Thymus (tissue), 11 donors: ENCODE measurements around the gene CEP95. TPM values are rescaled to one million over a fixed set of nuclear protein-coding genes. Genes with fewer than 3 reads are reported as not detected.

Experiments
- DNase-seq, 9 donors: peaks; one replicate each; pipeline ENCODE4 v3.0.0-alpha.2; 2013; ENCODE audit warnings: low spot score in 9 of 9, low read depth in 6 of 9, missing footprints in 1 of 9
- H3K27ac ChIP-seq, 2 donors: one replicate each; pipeline ENCODE4 v1.5.1; 2013; ENCODE audit warnings: control low read depth in 1 of 2, low read depth in 1 of 2, low read length in 1 of 2, mild to moderate bottlenecking in 1 of 2, moderate library complexity in 1 of 2
- H3K27me3 ChIP-seq, 2 donors: one replicate each; pipeline ENCODE4 v1.5.1; 2013; ENCODE audit warnings: low read length in 1 of 2; ENCODE audit not compliant: control insufficient read depth in 2 of 2, insufficient read depth in 1 of 2
- H3K36me3 ChIP-seq, 2 donors: one replicate each; pipeline ENCODE4 v1.5.1; 2013; ENCODE audit warnings: low read length in 1 of 2, mild to moderate bottlenecking in 1 of 2, moderate library complexity in 1 of 2; ENCODE audit not compliant: control insufficient read depth in 2 of 2, insufficient read depth in 2 of 2
- H3K4me1 ChIP-seq, 2 donors: one replicate each; pipeline ENCODE4 v1.5.1; 2013; ENCODE audit warnings: low read length in 2 of 2; ENCODE audit not compliant: control insufficient read depth in 2 of 2, insufficient read depth in 2 of 2
- H3K4me3 ChIP-seq, 2 donors: one replicate each; pipeline ENCODE4 v1.5.1; 2013; ENCODE audit warnings: low read length in 2 of 2, control low read depth in 1 of 2, mild to moderate bottlenecking in 1 of 2
- H3K9me3 ChIP-seq, 2 donors: one replicate each; pipeline ENCODE4 v1.5.1; 2013; ENCODE audit warnings: low read length in 1 of 2, mild to moderate bottlenecking in 1 of 2; ENCODE audit not compliant: control insufficient read depth in 2 of 2, insufficient read depth in 1 of 2
- WGBS: extraction: QIAGEN DNeasy Blood & Tissue Kit; methylation state at CpG from one replicate; pipeline ENCODE4 v1.1.7; 2013; 5-methylcytosine and 5-hydroxymethylcytosine counted together
- polyA plus RNA-seq: library from polyadenylated mRNA; stranded (reverse); fragments of 200-250 nt; gene quantifications from one replicate; pipeline ENCODE4 v1.2.3, GENCODE V29; 2013
- total RNA-seq: library from RNA; stranded (reverse); fragments of 120-200 nt; gene quantifications from one replicate; pipeline ENCODE4 v1.2.4, GENCODE V29; 2013
- donor health status: healthy.

CEP95 gene
- total and polyA plus RNA-seq, 2 donors, result 43.4 to 126 TPM

DNA sequence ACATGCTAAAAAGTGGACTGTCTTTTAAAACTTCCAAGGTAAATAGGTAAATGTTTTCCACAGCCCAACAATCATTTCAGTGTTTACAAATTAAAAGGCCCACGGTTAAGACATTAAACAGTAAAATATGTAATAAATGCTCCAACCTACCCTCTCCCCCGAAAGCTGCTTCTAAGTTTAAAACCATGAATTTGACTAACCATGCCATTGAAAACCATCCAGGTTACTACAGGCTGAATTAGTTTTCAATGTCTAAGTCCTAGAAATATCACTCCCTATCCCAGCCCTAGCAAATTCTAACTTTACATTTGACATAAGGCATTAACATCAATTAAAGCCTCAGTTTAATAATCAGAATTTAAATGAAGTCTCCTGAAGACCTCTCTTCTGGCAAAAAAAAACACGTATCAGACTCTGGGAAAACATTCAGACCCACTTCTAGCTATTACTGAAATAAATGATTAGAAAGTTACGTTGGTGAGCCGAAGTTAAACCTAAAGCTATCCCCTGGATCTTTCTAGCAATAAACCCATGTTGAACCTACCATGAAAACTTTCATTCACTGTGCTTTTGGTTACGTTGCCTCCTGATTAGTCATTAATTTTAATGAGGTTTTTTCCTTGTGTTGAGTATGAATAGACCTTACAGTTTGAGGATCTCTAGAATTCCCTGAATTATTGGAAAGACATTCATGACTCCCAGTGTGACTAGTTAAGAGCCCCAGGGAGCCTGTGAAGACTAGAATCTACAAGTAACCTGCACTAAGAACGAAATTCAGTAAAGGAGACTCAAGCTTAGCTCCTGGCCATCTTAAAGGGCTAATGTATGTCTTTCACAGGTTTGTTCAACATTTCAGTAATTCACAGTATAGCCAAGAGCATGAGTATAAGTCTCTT, 8.2 kb upstream of the CEP95 start:
- Histone ChIP-seq H3K27me3 (no peaks in the 10 kb centered on the region), H3K36me3 (peaks cover 42 to 62% of the 10 kb centered on the region in 2 donors), H3K4me3 (no peak overlapping the region), H3K27ac (no peak overlapping the region), H3K4me1 (peaks cover 16 to 31% of the 10 kb centered on the region in 2 donors), H3K9me3 (no peaks in the 10 kb centered on the region)
- no peak for DNase-seq
- WGBS, result 96% methylated on average over 7 of the region's 7 CpGs

DNA sequence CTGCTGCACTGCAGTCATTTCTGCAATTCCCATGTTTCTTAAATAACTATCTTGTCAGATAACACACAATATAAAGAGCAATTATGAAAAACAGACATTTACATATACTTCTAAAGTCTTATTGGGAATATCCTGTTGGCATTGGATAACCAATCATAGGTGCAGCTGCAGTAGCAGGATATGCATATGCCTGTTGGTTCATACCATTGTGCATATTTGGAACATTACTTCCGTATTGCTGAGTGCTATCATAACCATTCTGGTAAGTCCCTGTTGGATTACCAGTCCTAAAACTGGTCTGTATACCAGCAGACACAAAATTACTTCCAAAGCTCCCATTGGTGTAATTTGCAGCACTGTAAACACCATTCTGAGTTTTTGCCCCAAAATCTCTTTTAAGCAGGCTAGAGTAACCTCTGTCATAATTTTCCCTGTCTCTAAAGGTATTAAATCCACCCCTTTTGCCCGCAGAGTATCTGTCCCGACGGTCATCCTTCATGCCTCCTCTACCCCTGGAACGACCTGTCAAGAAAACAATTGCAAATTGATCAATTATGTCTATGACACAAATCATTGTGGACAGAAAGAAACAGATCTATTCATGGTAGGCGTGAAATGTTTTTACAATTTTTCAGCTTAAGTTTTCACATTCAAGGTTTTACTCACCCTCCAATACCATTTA, 6.8 kb upstream of the CEP95 start:
- Histone ChIP-seq H3K27me3 (no peaks in the 10 kb centered on the region), H3K4me1 (peaks cover 20 to 36% of the 10 kb centered on the region in 2 donors), H3K36me3 (peaks cover 45 to 76% of the 10 kb centered on the region in 2 donors), H3K27ac (no peak overlapping the region), H3K9me3 (no peaks in the 10 kb centered on the region), H3K4me3 (no peak overlapping the region)
- DNase-seq, result no peak
- 97% methylated on average over 6 of the region's 6 CpGs for WGBS

DNA sequence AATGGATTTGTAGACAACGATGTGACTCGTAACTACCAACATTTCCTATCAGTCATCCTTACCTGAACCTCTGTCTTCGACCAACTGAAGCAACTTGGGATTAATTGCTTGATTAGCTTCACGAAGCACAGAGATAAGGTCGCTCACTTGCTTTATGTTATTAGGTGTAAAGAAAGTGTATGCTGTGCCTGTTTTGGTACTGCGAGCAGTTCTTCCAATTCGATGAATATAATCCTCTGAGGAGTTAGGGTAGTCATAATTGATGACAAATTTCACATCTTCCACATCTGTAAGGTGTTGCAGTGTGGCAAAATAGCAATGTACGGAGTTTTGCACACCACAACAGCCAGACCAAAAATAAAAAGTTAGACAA, 6.3 kb upstream of the CEP95 start:
- H3K36me3 ChIP-seq, result peaks cover 45 to 78% of the 10 kb centered on the region in 2 donors
- WGBS, result 97% methylated on average over 8 of the region's 8 CpGs
- DNase-seq, result no peak
- H3K27ac ChIP-seq, result peak overlapping the region in 1 of 2 donors; percentile 29
- H3K4me3 ChIP-seq, result no peak overlapping the region
- peaks cover 20 to 32% of the 10 kb centered on the region in 2 donors for H3K4me1 ChIP-seq
- H3K27me3 ChIP-seq, result no peaks in the 10 kb centered on the region
- no peaks in the 10 kb centered on the region for H3K9me3 ChIP-seq

DNA sequence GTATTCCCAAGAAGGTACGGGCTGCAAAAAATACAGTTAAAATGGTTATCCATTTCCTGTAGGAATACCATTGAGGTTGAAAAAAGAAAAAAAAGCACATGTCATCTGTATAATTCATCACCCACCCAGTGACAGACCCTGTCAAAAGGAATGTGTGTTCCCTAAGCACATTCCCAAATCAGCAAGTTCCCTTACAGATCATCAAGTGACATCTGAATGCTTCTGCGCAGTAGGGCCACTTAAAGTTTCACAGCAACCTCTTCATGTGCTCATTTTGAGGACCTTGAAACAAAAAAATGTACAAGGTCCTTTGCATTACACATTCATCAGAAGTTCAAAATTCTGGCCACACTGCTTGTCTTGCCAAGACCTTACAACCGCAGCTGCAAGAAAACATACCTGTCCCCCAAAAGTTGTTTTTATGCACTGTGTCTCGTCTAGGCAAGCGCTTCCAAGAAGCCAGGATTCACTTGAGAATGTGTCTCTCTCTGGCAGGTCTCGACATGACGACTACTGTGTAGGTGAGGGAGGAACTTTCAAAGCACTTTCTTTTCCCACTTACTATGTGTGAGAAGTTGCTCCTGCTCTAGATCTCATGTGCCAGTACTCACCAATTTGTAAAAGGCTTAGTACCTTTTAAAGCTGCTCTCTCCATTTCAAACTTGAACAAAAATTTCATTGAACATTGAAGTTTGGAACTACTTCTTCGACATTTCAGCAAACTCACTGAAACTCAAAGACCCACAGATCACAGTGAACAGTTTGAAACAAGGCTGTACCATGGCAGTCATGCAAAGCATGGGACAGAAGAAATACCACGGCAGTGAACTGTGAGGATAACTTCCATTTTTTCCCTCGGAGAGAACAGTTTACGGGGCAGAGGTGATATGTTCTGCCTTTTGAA, 5.7 kb upstream of the CEP95 start:
- no peak overlapping the region for H3K4me3 ChIP-seq
- H3K36me3 ChIP-seq, result peaks cover 45 to 78% of the 10 kb centered on the region in 2 donors
- 97% methylated on average over 11 of the region's 11 CpGs for WGBS
- H3K27ac ChIP-seq, result peak overlapping the region in 1 of 2 donors; percentile 30
- H3K4me1 ChIP-seq, result peaks cover 14 to 26% of the 10 kb centered on the region in 2 donors
- H3K27me3 ChIP-seq, result no peaks in the 10 kb centered on the region
- peak in 1 of 9 donors; percentile 19 for DNase-seq
- H3K9me3 ChIP-seq, result no peaks in the 10 kb centered on the region

DNA sequence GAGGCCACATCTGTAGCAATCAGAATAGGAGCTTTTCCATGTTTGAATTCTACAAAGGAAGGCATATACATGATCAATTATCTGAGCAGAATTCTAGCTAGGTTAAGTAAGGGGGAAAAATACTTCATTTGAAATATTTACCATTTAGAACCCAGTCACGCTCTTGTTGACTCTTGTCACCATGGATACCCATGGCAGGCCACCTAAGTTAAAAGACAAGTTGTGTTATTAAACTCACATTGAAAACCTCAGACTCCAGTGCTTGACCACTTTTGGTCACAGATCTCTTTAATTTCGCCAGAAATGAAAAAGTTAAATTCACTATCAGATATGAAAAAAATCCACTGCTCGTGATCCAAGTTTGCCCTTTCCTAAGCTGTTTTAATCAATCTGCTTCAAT, 4.8 kb upstream of the CEP95 start:
- H3K27ac ChIP-seq, result no peak overlapping the region
- H3K4me3 ChIP-seq, result no peak overlapping the region
- no peaks in the 10 kb centered on the region for H3K27me3 ChIP-seq
- no peaks in the 10 kb centered on the region for H3K9me3 ChIP-seq
- 97% methylated on average over 3 of the region's 3 CpGs for WGBS
- DNase-seq, result no peak
- H3K4me1 ChIP-seq, result peaks cover 13 to 24% of the 10 kb centered on the region in 2 donors
- peaks cover 42 to 78% of the 10 kb centered on the region in 2 donors for H3K36me3 ChIP-seq

DNA sequence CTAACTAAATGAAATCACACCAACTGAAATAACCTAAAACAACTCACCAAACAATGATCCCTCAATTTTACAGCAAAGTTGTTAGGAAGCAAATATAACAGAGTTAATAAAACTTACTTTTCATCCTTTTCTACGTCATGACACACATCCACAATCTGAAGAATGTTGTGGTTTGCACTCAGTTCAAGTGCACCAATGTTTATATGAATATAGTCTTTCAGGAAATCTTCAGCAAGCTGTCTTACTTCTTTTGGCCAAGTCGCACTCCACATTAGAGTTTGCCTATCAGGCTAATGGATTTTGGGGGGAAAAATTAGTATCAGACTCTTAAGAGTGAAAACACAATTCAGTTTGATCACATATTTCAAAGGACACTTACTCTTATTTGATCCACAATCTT, 4.0 kb upstream of the CEP95 start:
- Histone ChIP-seq H3K27ac (no peak overlapping the region), H3K9me3 (no peaks in the 10 kb centered on the region), H3K4me1 (peaks cover 7 to 19% of the 10 kb centered on the region in 2 donors), H3K4me3 (no peak overlapping the region), H3K36me3 (peaks cover 42 to 73% of the 10 kb centered on the region in 2 donors), H3K27me3 (no peaks in the 10 kb centered on the region)
- WGBS, result 93% methylated on average over 2 of the region's 2 CpGs
- no peak for DNase-seq

DNA sequence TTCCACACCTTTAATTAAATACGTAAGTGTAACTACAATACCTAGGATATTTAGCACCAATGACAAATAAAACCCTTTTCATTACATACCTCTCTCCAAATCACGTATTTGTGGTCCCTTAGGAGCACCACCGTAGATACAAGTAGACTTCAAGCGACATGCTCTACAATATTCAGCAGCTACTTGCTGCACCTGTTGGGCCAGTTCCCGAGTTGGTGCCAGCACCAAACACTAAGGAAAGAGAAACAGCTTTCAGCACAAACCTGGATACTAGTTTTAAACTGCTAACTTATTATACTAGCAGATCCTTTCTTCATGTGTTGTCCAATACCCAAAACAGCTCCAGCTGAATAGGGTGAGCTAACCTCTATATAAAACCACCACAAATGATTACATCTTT, 3.4 kb upstream of the CEP95 start:
- Histone ChIP-seq H3K27ac (no peak overlapping the region), H3K4me3 (no peak overlapping the region), H3K9me3 (no peaks in the 10 kb centered on the region), H3K4me1 (peaks cover 7 to 19% of the 10 kb centered on the region in 2 donors), H3K27me3 (no peaks in the 10 kb centered on the region), H3K36me3 (peaks cover 42 to 68% of the 10 kb centered on the region in 2 donors)
- 95% methylated on average over 5 of the region's 5 CpGs for WGBS
- no peak for DNase-seq

DNA sequence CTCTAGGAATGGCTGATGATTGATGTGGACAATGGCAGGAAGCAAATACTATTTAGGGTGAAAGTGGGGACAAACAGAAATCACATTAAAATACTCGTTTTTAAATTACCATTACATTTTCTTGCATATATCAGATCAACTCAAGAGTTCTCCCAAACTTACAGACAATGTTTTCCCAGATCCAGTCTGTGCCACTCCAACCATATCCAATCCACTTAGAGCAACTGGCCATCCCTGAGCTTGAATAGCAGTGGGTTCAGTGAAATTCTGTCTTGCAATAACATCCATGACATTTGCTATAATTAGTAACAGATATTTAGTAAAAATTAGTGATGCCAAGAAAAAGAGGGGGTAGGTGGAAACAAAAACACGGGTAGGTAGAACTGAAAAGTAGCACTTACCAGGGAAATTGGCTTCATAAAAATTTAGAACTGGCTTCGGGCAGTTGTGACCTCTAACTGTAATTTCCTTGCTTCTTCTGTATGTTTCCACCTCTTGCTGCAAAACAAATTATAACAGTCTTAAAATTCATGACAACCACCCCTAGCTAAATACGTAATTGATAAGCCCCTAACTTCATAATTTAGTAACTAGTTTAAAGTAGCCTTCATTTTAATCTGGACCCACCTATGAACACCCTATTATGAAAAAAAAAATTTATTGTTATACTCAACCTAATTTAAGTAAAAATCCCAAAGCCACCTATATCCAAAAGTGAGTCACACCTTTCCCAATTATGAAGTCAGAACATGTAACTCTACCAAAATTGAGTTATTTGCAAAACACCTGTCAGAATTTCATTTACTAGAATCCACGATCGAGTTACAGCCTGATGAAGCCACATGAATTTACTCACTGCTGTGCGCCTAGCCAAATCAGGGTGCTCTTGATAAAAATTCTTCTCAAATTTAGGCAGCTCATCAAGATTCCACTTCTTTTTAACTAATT, 2.7 kb upstream of the CEP95 start:
- WGBS, result 61% methylated on average over 7 of the region's 7 CpGs
- no peaks in the 10 kb centered on the region for H3K9me3 ChIP-seq
- peaks cover 9 to 19% of the 10 kb centered on the region in 2 donors for H3K4me1 ChIP-seq
- no peaks in the 10 kb centered on the region for H3K27me3 ChIP-seq
- peaks cover 39 to 64% of the 10 kb centered on the region in 2 donors for H3K36me3 ChIP-seq
- DNase-seq, result no peak
- peak overlapping the region; percentile 87 to 96 for H3K4me3 ChIP-seq
- H3K27ac ChIP-seq, result peak overlapping the region in 1 of 2 donors; percentile 99
